ENCODE data around the gene DCPS.
"Not testable (repeated sequence)": the region's sequence is repeated elsewhere in the genome, so short reads cannot be mapped to it uniquely, and the experiment has no call there.

The DCPS gene

DNA sequence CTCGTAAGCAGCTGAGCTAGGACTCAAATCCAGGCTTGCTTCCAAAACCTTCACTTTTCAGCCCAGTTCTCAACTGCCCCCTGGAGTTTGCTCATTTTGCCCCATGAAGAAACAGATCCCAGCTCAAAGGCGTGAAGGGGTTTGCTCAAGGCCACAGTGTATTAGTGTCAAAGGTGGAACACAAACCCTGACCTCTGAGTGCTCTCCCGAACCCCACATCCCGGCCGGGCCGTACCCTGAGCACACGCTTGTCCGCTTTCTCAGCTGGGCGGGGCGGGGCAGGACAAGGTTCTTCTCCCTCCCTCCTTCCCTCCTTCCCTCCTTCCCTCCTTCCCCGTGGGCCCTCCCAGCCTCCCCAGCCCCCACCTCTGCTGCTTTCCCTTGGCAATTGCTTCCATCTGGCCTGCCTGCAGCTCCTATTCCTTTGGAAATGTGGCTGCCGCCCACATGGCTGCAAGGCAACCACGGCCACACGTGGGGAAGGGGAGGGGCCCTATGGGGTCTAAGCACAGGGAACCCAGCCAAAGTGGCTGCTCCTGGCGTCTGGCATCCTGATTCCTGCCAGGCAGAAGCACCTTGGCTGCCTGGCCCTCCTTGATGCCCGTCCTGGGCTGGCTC lies 55.7 kb downstream of the DCPS start:
- no peak for DNase-seq (ENCODE audit: low read depth in 2 of 2)

- no peak for DNase-seq (ENCODE audit: low read depth in 2 of 2)
Observed at GRCh38 chr11:126360049-126360446, 56.2 kb downstream of the DCPS start.

DNA sequence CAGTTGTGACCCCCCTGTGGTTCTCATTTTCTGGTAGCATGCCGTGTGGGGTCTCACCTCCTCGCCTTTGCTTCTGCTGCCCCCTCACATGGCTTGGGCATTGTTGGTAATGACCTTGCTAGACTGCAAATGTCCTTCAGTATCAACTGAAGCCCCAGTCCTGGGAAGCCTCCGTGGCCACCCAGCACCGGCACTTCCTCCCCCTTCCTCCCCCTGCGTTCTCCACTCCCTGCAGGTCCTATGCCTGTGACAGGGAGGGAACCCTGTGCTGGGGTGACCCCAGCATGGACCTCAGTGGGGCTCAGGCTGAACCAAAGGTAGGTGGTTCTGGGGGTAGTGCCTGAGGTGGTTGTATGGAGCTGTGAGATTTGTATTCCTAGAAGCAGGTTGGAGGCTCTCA lies 57.5 kb downstream of the DCPS start:
- no peak for DNase-seq (ENCODE audit: low read depth in 2 of 2)

- no peak for DNase-seq (ENCODE audit: low read depth in 2 of 2)
Observed at GRCh38 chr11:126362879-126363655, 59.2 kb downstream of the DCPS start.

DNA sequence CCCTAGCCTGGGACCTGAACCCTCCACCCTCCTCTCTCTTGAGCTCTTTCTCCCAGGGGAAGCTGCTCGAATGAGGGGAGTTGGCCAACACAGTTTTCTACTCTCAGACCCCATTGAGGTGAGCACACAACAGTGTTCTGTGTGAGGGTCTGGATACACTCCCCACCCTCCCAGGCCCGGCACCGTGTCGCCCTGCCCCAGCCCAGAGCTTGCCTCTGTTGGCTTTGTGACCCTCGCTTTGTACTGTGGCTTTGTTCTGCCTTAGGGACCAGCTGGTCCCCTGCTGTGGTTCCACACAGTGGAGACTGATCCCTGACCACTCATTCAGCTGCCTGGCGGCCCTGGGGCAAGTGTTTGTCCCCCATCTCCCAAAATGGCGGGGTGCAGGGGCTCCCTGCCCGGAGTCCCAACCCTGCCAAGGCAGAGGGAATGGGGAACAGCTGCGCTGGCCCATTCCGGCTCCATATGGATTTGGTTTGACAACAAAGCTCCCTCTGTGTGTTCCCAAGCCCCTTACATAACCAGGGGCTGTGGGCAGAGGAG lies 59.9 kb downstream of the DCPS start:
- no peak for DNase-seq (ENCODE audit: low read depth in 2 of 2)

GRCh38 chr11:126364735-126365134 lies 60.9 kb downstream of the DCPS start:
- not testable (repeated sequence) for DNase-seq (ENCODE audit: low read depth in 2 of 2)

DNA sequence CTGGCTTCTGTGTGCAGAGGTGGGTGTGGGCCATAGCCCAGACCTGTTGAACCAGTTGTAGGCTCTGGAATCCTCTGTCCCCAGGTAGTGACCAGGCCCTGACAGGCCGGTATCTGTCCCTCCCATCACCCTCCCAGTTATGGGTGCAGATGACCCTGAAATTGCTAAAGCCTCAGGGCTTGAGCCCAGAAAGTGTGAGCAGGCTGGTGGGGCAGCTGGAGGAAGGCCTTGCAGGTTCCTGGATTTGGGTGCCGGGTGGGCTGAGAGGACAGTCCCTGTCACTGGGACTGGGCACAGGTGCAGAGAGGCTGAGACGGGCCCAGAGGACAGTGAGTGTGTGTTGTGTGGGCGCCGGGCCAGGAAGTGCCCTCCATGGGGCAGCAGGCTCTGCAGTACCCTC lies 61.6 kb downstream of the DCPS start:
- not testable (repeated sequence) for DNase-seq (ENCODE audit: low read depth in 2 of 2)

- DNase-seq (ENCODE audit: low read depth in 2 of 2) = no peak
Observed at GRCh38 chr11:126366064-126366822, 62.4 kb downstream of the DCPS start.

DNA sequence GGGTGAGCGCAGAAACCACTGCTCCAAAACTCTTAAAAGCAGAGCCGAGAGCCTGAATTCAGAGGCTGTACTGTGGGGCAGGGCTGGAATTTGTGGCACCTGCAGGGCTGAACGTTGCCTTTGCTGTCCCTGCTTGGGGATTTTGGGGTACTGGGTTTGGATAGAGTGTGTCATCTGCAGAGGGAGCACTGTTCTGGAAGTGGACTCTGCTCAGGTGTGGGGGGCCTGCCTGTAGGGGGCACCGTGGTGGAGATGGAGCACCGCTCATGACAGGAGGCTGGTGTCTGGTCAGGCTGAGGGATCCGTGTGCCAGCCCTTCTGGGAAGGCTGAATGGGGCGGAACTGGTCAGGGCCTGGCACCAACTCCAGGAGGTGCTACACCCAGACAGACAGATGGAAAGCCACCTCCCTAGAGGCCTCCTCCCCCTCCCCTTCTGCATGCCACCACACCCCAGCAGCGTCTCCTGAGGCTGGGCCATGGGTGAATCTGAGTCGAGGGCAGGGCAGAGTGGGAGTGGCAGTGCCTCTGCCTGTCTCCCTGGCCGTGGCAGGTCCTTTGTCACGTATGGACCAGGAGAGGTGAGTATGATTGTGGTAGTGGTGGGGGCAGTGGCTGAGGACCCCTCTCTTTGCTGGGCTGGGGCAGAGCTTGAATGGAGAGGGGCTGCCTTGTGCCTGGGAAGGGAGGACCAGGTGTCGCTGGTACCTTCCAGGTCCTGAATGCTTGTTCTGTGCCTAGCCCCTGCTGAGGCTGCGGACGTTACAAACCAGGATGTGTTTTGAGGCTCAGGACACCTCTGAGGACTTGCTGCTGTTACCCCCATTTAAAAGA lies 63.2 kb downstream of the DCPS start:
- not testable (repeated sequence) for DNase-seq (ENCODE audit: low read depth in 2 of 2)

- DNase-seq (ENCODE audit: low read depth in 2 of 2) = not testable (repeated sequence)
Observed at GRCh38 chr11:126367806-126368205, 63.9 kb downstream of the DCPS start.

DNA sequence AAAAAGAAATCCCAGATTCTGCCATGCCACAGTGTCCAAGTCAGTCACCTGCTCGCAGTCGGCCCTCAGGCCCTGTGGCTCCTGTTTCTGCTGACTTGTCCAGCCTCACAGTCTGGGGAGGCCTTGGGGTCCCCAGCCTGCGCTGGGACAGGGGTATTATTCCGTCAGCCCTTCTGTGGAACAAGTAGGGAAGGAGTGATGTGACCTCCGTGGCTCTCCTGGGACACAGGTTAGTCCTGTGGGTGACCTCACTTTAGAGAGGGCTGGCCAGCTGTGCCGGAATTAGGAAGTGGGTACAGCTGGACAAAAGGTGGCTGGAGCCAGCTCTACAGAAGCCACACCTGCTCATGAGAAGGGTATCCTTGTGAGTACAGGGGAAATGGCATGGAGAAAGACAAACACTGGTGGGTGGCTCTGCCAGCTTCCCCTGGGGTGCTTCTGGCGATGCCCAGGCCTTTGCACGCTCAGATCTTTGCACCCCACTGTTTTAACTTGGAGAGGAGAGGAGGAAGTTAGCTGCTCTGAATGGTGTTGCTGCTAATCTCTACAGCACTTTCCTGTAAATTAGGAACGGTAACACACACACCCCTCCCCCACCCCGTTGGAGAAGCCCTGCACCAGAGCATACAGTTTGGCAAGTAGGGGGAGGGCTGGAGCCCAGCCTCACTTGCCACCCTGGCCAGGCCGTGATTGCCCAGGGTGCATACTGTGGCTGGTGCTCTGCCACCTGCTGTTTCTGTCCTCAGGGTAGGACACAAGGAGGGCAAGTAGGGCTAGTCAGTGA lies 64.7 kb downstream of the DCPS start:
- not testable (repeated sequence) for DNase-seq (ENCODE audit: low read depth in 2 of 2)

DNA sequence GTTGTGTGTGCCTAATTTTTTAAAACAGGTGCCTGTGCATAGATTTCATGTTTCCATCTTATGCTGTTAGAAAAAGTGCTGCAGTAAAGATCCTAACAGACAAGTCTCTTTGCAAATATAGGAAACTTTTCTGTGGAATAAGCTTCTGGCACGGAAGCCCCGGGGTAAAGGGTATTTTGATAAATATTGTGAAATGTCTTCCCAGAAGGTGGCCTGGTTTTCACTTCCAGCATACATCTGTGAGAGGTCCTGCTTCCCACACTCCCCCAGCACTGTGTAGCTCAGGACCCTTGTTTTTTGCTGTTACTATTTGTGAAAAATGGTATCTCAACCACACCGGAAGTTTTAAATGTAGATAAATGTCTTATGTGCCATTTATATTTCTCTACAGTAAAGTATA lies 66.2 kb downstream of the DCPS start:
- DNase-seq (ENCODE audit: low read depth in 2 of 2) = no peak

DNA sequence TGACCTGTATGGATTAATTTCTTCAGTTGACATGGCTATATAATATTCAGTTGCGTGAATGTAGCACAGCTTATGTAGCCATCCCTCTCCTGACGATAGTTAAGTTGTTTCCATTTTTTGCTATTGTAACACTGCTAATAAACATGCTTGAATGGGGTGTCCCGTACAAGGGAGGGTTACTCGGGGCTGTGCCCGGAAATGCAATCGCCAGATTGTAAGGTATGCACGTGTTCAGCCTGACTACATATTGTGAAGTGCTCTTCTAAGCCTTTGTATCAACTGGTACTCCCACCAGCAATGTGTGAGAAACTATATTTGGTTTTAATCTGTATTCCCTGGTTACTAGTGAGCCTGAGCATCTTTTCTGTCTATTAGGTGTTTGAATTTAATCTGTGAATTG lies 67.7 kb downstream of the DCPS start:
- DNase-seq (ENCODE audit: low read depth in 2 of 2) = no peak

DNA sequence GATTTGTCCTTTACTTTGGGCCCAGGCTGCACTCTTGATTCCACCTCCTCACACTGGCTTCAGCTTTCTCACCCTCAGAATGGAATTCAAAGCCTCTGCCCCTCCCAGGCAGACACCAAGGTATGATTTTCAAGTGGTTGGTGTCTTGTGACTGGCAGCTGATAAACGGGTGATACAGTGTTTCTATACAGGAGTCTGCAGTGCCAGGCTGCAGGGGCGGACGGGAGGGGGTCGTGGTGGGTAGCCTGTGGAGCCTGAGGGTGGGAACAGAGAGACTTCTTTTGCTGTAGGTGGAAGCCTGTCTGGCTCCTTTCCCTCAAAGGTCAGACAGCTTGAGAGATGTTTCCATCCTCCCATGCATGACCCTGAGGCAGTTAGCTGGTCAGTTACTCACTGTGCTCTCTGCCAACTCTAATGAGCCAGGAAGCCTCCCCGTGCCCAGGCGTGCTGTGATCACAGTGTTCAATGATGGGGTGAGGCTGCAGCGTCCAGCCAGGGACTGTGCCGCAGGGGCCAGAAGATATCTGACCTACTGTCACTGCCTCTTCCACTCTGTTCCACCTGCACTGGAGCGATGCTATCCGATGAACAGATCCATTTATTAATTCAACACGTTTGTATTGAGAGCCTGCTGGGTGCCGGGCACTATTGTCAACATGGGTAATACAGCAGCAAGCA lies 69.7 kb downstream of the DCPS start:
- DNase-seq (ENCODE audit: low read depth in 2 of 2) = not testable (repeated sequence)

- DNase-seq (ENCODE audit: low read depth in 2 of 2) = not testable (repeated sequence)
Observed at GRCh38 chr11:126374562-126375300, 70.9 kb downstream of the DCPS start.

DNA sequence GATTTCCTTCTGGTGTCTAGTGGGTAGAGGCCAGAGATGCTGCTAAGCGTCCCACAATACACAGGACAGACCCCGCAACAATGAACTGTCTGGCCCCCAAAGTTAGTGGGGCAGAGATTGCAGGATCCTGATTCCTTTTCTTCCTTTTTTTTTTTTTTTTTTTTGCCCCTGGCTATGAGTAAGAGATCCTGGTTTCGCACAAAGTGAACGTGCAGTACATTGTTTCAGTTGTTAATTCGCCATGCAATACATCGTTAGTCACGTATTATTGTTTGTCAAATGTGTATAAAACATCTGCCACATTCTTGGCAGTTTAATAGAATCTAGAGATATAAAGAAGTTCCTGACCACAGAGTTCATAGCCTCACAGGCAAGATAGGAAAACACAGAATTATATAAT lies 71.9 kb downstream of the DCPS start:
- no peak for DNase-seq (ENCODE audit: low read depth in 2 of 2)

- no peak for DNase-seq (ENCODE audit: low read depth in 2 of 2)
Observed at GRCh38 chr11:126378763-126379162, 74.9 kb downstream of the DCPS start.

- no peak for DNase-seq (ENCODE audit: low read depth in 2 of 2)
Observed at GRCh38 chr11:126380909-126381308, 77.0 kb downstream of the DCPS start.

- not testable (repeated sequence) for DNase-seq (ENCODE audit: low read depth in 2 of 2)
Observed at GRCh38 chr11:126381960-126382359, 78.1 kb downstream of the DCPS start.
